Kidney (tissue), 14 donors: Measurements from ENCODE around the gene UBE4A. TPM values are rescaled to one million over a fixed set of nuclear protein-coding genes. Genes with fewer than 3 reads are reported as not detected.
A peak's percentile ranks its signal among the peaks of the same experiment; 100 is the strongest.

ENCODE experiments used
- DNase-seq, 5 donors: peaks; one replicate each; pipeline ENCODE4 v3.0.0-alpha.2; 2013 to 2020
- FAIRE-seq: peaks from 2 replicates; lab custom pipeline; 2012; peaks lifted over from hg19 to GRCh38; lab: Jason Lieb, UNC
- H3K27ac ChIP-seq, 2 donors: one replicate each; pipeline ENCODE4 v1.7.0; 2013; ENCODE audit warnings: low read depth in 2 of 2, low read length in 2 of 2, inconsistent platforms in 1 of 2
- H3K27me3 ChIP-seq: one replicate; pipeline ENCODE4 v1.7.1; 2013; ENCODE audit warnings: low read length, inconsistent platforms; ENCODE audit not compliant: control insufficient read depth, insufficient read depth
- H3K36me3 ChIP-seq, 3 donors: one replicate each; pipeline versions ENCODE4 v1.7.0 to v1.7.1; 2013; ENCODE audit warnings: low read length in 3 of 3, control low read depth in 1 of 3, inconsistent platforms in 1 of 3; ENCODE audit not compliant: insufficient read depth in 3 of 3, control insufficient read depth in 2 of 3
- H3K4me1 ChIP-seq, 3 donors: one replicate each; pipeline versions ENCODE4 v1.7.0 to v1.7.1; 2013; ENCODE audit warnings: low read length in 3 of 3, inconsistent platforms in 1 of 3, low read depth in 1 of 3; ENCODE audit not compliant: control insufficient read depth in 2 of 3, insufficient read depth in 2 of 3
- H3K4me3 ChIP-seq, 3 donors: one replicate each; pipeline versions ENCODE4 v1.7.0 to v1.8.1; 2013; ENCODE audit warnings: low read length in 3 of 3, control low read depth in 1 of 3, inconsistent platforms in 1 of 3
- H3K9ac ChIP-seq, 3 donors: one replicate each; pipeline versions ENCODE4 v1.7.0 to v1.7.1; 2013; ENCODE audit warnings: low read length in 3 of 3, control low read depth in 1 of 3, inconsistent platforms in 1 of 3
- H3K9me3 ChIP-seq, 3 donors: one replicate each; pipeline versions ENCODE4 v1.7.0 to v1.7.1; 2013; ENCODE audit warnings: low read length in 3 of 3, control low read depth in 1 of 3, inconsistent platforms in 1 of 3; ENCODE audit not compliant: control insufficient read depth in 2 of 3, insufficient read depth in 1 of 3
- intact Hi-C: fragments of 100-400 bp; cut with DNase I; formaldehyde crosslinking; loops from one replicate; pipeline ENCODE4 v1.11.1; 2022
- polyA plus RNA-seq: library from polyadenylated mRNA; stranded (reverse); fragments of 350-450 nt; fragmentation: Illumina TruSeq; extraction: RNeasy Lipid Tissue Mini Kit (QIAGEN cat#74804); gene quantifications from one replicate; pipeline ENCODE4 v1.2.3, GENCODE V29; 2014; ENCODE audit warnings: low read depth, low replicate concordance; ENCODE audit not compliant: insufficient read depth
- total RNA-seq: library from RNA; stranded (reverse); fragmentation: NEBNext Ultra II Directional; extraction: Animal tissue kit (Norgen Biotek cat#: 25700); gene quantifications from one replicate; pipeline ENCODE4 v1.2.1, GENCODE V29; 2021
- TF ChIP-seq, protein P1 (sequence below): IDR thresholded peaks from 3 replicates; pipeline ENCODE4 v1.5.1; 2012; ENCODE audit warnings: mild to moderate bottlenecking, moderate library complexity, borderline replicate concordance; ENCODE audit not compliant: insufficient read depth; ENCODE audit errors: extremely low read depth
- donor health status: control.
- donor health status: control.
- donor health status: control.
- donor health status: control.
- donor health status: control.
- donor health status: DM: yes; HTN: yes; CAD: no.
- donor health status: Normal renal cell carcinoma (clear cell type).

UBE4A gene
- total and polyA plus RNA-seq, 2 donors from 2014 or later = 11.2 to 39.2 TPM

DNA sequence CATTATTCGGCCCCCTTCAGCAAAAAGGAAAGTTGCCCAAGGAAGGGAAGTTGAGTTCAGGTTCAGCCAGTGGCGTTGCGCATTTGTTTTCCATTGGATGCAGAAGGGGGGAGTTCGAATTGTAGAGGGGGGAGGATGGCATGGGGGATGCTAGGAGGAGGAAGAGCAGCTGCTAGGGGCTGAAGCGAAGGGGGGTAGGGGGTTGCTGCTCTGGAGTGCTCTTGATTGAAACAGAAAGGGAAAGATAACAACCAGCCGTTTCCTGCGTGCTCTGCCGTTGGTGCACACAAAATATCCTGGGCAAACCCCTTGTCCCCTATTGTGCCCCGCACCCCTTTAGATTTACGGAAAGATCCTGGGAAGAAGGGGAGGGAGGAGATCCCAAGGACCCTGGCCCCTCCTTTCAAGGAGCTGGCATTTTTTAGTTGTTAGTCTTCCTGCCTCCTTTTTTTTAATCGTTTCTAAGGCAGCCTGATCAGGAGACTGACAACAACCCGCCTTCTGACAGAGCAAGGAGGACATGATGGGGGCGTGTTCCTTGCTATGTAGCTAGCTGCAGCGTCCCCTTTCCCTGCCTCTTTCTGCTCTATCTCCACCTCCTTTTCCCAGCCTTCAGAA lies 79.0 kb downstream of the UBE4A start:
- H3K9me3 ChIP-seq = no peaks in the 10 kb centered on the region
- peak overlapping the region; percentile 10 to 87 (median 51) for H3K9ac ChIP-seq
- H3K4me3 ChIP-seq = peak overlapping the region; percentile 70 to 78 (median 74)
- no peak for FAIRE-seq
- peak overlapping the region; percentile 85 to 86 for H3K27ac ChIP-seq
- TF ChIP-seq, protein P1, sequence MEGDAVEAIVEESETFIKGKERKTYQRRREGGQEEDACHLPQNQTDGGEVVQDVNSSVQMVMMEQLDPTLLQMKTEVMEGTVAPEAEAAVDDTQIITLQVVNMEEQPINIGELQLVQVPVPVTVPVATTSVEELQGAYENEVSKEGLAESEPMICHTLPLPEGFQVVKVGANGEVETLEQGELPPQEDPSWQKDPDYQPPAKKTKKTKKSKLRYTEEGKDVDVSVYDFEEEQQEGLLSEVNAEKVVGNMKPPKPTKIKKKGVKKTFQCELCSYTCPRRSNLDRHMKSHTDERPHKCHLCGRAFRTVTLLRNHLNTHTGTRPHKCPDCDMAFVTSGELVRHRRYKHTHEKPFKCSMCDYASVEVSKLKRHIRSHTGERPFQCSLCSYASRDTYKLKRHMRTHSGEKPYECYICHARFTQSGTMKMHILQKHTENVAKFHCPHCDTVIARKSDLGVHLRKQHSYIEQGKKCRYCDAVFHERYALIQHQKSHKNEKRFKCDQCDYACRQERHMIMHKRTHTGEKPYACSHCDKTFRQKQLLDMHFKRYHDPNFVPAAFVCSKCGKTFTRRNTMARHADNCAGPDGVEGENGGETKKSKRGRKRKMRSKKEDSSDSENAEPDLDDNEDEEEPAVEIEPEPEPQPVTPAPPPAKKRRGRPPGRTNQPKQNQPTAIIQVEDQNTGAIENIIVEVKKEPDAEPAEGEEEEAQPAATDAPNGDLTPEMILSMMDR = no peak
- intact Hi-C loops = no loop called here
- H3K4me1 ChIP-seq = peaks cover 2 to 31% (median 20%) of the 10 kb centered on the region in 3 donors
- no peaks in the 10 kb centered on the region for H3K27me3 ChIP-seq
- no peaks in the 10 kb centered on the region for H3K36me3 ChIP-seq
- DNase-seq = peak in 4 of 5 donors; percentile 63 to 95 (median 76)

DNA sequence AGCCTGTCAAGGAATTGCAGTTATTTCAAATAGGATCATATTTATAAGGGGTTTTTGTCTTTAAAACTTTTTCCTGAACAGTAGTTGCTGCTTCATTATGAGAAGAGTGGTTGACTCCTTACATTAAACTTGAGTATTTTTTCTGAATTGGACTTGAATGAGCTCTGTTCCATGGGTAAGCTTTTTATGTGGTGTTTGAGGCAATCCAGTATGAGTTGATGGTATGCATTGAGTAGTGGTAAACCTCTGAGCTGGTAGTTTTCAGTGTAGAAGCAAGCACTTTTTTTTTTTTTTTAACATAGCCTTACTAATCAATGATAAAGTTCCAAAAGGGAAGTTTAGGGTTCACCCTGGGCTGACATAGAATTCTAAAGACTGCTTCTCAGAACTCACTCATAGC lies 80.2 kb downstream of the UBE4A start:
- H3K4me3 ChIP-seq = no peak overlapping the region
- no peaks in the 10 kb centered on the region for H3K27me3 ChIP-seq
- DNase-seq (no peak), FAIRE-seq (no peak)
- intact Hi-C loops = no loop called here
- TF ChIP-seq, protein P1 = no peak
- no peak overlapping the region for H3K9ac ChIP-seq
- H3K4me1 ChIP-seq = peaks cover 2 to 29% (median 22%) of the 10 kb centered on the region in 3 donors
- no peak overlapping the region for H3K27ac ChIP-seq
- no peaks in the 10 kb centered on the region for H3K36me3 ChIP-seq
- no peaks in the 10 kb centered on the region for H3K9me3 ChIP-seq

DNA sequence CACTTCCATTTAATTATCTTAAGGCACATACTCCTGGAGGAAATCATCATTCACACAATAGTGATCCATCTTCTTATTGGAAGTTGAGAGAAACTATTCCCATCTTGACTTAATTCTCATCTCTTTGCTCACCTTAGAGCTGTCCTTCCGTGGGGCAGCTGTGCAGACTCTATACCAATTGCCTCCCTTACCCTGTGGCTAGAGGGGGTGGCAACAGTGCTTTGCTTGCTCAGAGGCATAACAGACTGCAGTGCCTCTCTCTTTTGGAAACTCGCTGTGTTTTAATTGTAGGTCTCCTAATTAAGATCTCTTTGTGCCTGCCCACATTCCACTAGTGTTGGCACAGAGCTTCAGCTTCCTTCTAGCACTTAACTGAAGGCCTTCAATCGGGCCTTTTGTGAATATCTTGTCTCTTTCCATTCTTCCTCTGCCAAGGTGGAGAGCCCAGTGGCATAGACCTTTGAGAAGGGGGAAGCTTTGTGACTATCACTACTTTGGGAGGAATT lies 82.4 kb downstream of the UBE4A start:
- Histone ChIP-seq H3K4me1 (peaks cover 2 to 25% (median 20%) of the 10 kb centered on the region in 3 donors), H3K27ac (no peak overlapping the region), H3K4me3 (no peak overlapping the region), H3K9ac (peak overlapping the region in 1 of 3 donors; percentile 17), H3K27me3 (no peaks in the 10 kb centered on the region), H3K36me3 (no peaks in the 10 kb centered on the region), H3K9me3 (no peaks in the 10 kb centered on the region)
- no peak for FAIRE-seq
- TF ChIP-seq, protein P1 = no peak
- no peak for DNase-seq
- intact Hi-C loops = no loop called here
